CD4-positive, alpha-beta T cell treated with Interleukin-17A for 4 hours (primary cell): ENCODE results near the gene NUCB1.
"Not testable (repeated sequence)": the region's sequence is repeated elsewhere in the genome, so short reads cannot be mapped to it uniquely, and the experiment has no call there.

Experiments
- DNase-seq: peaks from one replicate; pipeline ENCODE4 v3.0.0-alpha.2; 2020; ENCODE audit warnings: mixed read lengths

Gene NUCB1

DNA sequence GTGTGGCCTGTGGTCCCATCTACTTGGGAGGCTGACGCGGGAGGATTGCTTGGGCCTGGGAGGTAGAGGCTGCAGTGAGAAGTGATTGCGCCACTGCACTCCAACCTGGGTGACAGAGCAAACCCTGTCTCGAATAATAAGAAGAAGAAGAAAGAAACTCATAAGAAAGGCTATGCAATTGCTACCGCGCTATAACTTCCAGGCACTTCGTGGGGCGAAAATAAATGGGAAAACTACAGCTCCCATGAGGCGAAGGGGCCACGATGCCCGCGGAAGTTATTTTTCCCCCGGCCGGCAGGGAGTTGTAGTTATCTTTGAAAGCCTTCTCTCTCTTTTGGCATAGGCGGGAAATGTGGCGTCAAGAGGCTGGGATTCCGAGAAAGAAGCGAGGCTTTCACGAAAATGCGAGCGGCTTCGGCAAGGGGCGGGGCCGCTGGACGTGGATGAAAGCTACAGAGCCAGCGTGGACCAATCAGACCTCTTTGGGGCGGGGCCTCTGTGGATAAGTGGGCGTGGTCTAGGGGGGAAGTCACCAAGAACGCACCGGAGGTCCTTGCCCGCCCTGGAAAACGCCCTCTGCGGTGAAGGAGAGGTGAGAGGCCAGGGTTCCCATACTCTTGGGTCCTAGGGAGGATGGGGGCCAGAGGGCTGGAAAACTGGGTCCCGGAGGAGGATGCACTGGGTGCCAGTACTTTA, at the start of gene NUCB1:
TSS of gene NUCB1 (plus strand) at position 532 of the 696 bp plus-strand sequence. CDS start 485 bp downstream, outside the sequence.
- peak; percentile 99 for DNase-seq

DNA sequence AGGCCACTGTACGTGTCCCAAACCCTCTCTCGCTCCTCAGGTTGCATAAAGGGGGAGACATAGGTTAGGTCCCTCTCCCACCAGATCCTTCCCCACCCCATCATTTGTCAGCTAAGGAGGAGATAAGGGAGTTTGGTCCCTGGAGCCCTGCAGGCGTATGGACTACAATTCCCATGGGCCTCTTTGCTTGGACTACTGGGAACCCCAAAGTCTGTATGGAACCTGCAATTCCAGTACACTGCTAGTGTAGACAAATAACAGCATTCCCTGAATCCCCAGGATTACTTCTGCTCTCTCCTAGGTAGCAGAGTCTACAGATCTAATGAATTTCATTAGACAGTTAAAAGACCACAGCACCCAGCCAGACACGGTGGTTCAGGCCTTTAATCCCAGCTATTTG, 47.8 kb upstream of the NUCB1 start:
- no peak for DNase-seq

- DNase-seq: no peak
Measured at GRCh38 chr19:48853483-48853882, 46.6 kb upstream of the NUCB1 start.

GRCh38 chr19:48854103-48854502, 46.0 kb upstream of the NUCB1 start:
- no peak for DNase-seq

DNA sequence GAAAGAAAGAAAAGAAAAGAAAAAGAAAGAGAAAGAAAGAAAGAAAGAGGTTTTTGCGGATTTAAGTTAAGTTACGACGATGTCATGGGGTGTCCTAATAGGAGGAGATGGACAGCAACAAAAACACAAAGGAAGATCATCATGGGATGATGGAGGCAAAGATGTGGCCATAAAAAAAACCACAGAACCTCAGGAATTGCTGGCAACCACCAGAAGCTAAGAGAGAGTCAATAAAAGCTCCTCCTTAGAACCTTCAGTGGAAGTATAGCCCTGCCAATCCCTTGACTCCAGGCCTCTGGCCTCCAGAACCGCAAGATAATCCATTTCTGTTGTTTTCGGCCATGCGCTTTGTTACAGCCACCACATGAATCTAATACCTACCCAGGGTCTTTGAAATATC, 43.2 kb upstream of the NUCB1 start:
- no peak for DNase-seq

DNA sequence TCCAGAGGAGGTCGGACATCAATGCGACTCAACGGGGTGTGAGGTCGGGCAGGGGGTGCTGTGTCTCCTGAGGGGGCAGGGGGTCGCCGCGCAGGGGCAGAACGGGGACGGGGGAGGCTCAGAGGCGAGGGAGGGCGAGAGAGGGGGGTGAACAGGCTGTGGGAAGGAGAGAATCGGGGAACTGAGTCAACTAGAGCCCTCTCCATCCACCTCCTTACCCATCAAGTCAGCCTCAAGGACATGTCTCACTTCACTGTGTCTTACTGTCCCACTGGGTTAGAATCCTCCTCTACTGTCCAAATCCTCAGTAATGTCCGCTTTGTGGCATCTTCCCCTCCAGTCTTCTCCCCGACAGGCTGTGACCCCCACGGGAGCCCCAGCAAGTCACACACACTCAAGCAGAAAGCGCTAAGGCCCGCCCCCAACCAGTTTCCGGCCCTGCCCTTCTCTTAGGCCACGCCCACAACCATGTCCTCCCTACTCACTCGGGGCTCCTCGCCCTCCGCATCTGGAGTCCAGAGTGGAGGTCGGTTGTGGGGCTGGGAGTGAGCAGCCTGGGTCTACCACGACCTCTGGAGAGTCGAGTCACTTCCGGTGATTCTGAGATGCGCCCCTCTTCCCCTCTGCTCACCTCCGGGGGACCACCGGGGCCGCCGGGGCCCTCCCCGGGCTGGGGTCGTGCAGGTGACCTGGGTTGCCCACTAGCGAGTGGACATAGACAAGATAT, 41.0 kb upstream of the NUCB1 start:
- DNase-seq: peak; percentile 90

- DNase-seq: no peak
Measured at GRCh38 chr19:48859711-48860572, 40.2 kb upstream of the NUCB1 start.

GRCh38 chr19:48861313-48861712, 38.8 kb upstream of the NUCB1 start:
- DNase-seq: no peak

- DNase-seq: no peak
Measured at GRCh38 chr19:48862827-48863226, 37.3 kb upstream of the NUCB1 start.

DNA sequence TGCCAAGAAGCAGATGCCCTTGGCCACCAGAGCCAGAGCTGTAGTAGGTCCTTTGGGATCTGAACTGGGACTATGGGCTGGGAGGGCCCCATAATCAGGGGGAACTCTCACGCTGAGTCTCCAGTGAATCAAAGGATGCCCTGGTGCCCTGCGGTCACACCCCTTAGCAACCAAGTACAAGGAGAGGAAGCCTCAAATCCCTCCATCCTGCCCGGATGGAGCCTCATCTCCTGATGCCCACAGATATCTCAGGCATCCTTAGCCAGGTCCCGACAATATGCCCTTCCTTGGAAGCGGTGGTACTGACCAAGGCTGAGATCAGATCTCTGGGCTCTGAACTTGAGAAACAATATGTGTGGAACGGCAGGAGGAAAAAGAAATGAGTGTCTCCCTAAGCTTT, 33.4 kb upstream of the NUCB1 start:
- DNase-seq: no peak

DNA sequence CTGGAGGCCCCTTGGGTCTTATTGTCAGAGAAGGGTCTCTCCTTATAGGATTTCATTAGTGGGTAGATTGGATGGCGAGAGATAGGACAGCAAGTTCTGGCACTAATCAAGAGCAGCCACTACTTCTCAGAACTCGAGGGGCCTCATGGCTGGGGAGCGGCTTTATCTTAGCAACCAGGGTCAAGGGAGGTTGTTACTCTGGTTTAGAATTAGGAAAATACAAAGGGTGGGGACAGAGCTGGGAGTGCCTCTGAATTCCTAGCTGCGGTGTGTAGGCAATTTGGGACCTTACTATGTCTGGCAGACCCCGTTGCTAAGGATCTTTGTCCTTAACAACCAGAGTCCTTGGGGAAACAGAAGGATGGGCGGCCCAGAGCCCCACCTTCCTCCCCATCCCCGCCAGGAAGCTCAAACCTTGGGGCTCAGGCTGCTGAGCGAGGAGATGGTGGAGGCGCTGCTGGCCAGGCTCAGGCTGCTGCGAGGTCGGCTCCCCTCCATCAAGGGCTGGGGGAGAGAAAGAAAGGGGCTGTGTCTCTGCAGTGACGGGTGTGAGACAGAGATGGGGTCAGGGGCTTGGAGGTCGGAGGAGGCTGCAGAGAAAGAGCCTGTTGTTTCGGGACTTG, 32.9 kb upstream of the NUCB1 start:
- no peak for DNase-seq

GRCh38 chr19:48867746-48868113, 32.4 kb upstream of the NUCB1 start:
- DNase-seq: no peak

DNA sequence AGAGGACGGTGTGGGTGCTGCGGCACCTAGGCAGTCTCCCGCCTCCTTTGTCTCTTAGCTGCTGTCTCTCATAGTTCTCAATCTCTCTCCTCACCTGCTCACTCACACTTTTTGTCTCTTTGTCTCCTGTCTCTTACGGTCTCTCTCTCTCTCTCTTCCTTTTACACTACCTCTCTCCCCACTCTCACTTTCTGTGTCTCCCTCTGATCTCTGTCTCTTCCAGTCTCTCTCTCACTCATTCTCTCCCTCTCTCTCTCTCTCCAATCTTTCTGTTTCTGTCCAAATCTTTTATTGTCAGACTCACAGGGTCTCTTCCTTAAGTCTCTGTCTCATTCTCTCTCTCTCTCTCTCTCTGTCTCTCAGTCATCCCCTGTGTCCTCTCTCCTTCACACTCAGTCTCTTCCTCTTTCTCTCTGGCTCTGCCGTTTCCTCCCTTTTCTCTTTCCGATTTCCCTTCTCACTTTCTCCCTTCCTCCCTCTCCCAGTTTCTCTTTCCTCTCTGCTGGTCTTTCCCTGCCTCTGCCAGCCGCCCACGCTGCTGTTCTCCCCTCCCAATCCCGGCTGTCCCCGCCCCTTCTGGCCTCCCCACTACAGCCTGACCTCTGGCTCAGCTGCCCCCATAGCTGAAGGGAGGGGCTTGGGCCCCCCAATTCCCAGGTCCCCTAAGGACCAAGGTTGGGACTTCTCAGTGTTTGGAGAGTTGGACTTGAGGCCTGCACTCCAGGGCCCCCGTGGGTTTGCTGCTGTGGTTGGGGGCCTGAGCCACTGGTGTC, 31.8 kb upstream of the NUCB1 start, which contains the start of gene PLEKHA4:
TSS of gene PLEKHA4 (minus strand) at position 504 of the 773 bp plus-strand sequence. CDS start 997 bp downstream, outside the sequence.
- no peak for DNase-seq

DNA sequence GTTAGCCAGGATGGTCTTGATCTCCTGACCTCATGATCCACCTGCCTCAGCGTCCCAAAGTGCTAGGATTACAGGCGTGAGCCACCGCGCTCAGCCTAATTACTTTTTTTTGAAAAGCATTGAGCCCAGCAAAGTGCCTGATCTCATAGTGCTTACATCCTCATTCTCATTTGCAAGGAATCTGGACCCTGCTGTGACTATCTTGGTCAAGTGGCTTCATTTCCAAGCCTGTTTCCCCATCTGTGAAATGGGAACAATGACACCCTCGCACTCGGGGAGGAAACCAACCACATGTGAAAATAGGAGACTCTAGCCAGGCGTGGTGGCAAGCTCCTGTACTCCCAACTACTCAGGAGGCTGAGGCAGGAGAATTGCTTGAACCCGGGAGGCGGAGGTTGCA, 30.1 kb upstream of the NUCB1 start:
- DNase-seq: no peak

DNA sequence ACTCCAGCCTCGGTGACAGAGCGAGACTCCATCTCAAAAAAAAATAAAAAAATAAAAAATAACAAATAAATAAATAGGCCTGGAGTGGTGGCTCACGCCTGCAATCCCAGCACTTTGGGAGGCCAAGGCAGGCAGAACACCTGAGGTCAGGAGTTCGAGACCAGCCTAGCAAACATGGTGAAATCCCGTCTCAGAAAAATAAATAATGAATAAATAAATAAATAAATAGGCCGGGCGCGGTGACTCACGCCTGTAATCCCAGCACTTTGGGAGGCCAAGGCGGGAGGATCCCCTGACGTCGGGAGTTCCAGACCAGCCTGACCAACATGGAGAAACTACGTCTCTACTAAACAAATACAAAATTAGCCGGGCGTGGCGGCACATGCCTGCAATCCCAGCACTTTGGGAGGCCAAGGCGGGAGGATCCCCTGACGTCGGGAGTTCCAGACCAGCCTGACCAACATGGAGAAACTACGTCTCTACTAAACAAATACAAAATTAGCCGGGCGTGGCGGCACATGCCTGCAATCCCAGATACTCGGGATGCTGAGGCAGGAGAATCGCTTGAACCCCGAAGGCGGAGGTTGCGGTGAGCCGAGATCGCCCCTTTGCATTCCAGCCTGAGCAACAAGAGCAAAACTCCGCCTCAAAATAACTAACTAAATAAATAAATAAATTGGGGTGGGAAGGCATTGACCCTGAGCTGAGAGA, 28.5 kb upstream of the NUCB1 start:
- not testable (repeated sequence) for DNase-seq

DNA sequence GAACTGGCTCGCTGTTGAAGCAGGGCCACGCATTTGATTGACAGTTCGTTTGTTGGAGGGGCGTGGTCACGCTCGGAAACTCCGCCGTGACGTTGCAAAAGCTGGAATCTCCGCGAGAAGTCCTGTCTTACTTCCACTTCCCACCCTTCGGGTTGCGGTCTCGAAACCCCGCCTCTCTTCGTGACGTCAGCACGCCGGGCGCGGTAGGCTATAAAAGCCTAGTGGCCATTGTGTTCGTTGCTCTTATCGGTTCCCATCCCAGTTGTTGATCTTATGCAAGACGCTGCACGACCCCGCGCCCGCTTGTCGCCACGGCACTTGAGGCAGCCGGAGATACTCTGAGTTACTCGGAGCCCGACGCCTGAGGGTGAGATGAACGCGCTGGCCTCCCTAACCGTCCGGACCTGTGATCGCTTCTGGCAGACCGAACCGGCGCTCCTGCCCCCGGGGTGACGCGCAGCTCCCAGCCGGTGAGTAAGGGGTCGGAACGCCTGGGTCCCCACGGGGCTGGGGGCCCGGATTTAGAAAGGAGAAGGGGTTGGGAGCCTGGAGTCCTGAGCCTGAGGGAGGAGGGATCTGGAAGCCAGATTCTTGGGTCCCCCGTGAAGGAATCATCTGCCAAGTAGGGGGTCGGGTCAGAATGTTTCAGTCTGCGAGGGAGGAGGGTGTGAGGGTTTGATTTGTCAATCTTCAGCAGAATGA, 27.8 kb upstream of the NUCB1 start, which contains the start of gene PPP1R15A:
TSS of gene PPP1R15A (plus strand) at position 240 of the 702 bp plus-strand sequence. CDS start 813 bp downstream, outside the sequence.
- DNase-seq: peak; percentile 97

GRCh38 chr19:48872884-48873475, 27.1 kb upstream of the NUCB1 start:
- DNase-seq: peak; percentile 83

DNA sequence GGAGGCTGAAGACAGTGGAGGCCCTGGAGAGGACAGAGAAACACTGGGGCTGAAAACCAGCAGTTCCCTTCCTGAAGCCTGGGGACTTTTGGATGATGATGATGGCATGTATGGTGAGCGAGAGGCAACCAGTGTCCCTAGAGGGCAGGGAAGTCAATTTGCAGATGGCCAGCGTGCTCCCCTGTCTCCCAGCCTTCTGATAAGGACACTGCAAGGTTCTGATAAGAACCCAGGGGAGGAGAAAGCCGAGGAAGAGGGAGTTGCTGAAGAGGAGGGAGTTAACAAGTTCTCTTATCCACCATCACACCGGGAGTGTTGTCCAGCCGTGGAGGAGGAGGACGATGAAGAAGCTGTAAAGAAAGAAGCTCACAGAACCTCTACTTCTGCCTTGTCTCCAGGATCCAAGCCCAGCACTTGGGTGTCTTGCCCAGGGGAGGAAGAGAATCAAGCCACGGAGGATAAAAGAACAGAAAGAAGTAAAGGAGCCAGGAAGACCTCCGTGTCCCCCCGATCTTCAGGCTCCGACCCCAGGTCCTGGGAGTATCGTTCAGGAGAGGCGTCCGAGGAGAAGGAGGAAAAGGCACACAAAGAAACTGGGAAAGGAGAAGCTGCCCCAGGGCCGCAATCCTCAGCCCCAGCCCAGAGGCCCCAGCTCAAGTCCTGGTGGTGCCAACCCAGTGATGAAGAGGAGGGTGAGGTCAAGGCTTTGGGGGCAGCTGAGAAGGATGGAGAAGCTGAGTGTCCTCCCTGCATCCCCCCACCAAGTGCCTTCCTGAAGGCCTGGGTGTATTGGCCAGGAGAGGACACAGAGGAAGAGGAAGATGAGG, 26.4 kb upstream of the NUCB1 start:
- no peak for DNase-seq
